ENCODE results near the gene DOCK3. TPM values are rescaled to one million over a fixed set of nuclear protein-coding genes. Genes with fewer than 3 reads are reported as not detected.

The DOCK3 gene
- polyA plus RNA-seq, 4 donors = 1.1 to 1.6 (median 1.4) TPM

- no peak for DNase-seq (ENCODE audit: low read depth in 4 of 4, low spot score in 3 of 4)
Measured at GRCh38 chr3:51391566-51392354, 717.0 kb downstream of the DOCK3 start.

GRCh38 chr3:51392355-51393133 lies 717.8 kb downstream of the DOCK3 start:
- DNase-seq (ENCODE audit: low read depth in 4 of 4, low spot score in 3 of 4) = no peak

- DNase-seq (ENCODE audit: low read depth in 4 of 4, low spot score in 3 of 4) = no peak
Measured at GRCh38 chr3:51393134-51393495, 718.4 kb downstream of the DOCK3 start.

- no peak for DNase-seq (ENCODE audit: low read depth in 4 of 4, low spot score in 3 of 4)
Measured at GRCh38 chr3:51393564-51393963, 718.8 kb downstream of the DOCK3 start.

- no peak for DNase-seq (ENCODE audit: low read depth in 4 of 4, low spot score in 3 of 4)
Measured at GRCh38 chr3:51394541-51394940, 719.8 kb downstream of the DOCK3 start.

- no peak for DNase-seq (ENCODE audit: low read depth in 4 of 4, low spot score in 3 of 4)
Measured at GRCh38 chr3:51395493-51396213, 720.9 kb downstream of the DOCK3 start.

GRCh38 chr3:51396401-51396800 lies 721.7 kb downstream of the DOCK3 start:
- DNase-seq (ENCODE audit: low read depth in 4 of 4, low spot score in 3 of 4) = no peak

GRCh38 chr3:51397392-51397791 lies 722.7 kb downstream of the DOCK3 start:
- DNase-seq (ENCODE audit: low read depth in 4 of 4, low spot score in 3 of 4) = no peak

GRCh38 chr3:51398595-51399310 lies 724.0 kb downstream of the DOCK3 start:
- no peak for DNase-seq (ENCODE audit: low read depth in 4 of 4, low spot score in 3 of 4)

GRCh38 chr3:51400166-51400565 lies 725.4 kb downstream of the DOCK3 start:
- DNase-seq (ENCODE audit: low read depth in 4 of 4, low spot score in 3 of 4) = no peak

GRCh38 chr3:51401735-51402134 lies 727.0 kb downstream of the DOCK3 start:
- no peak for DNase-seq (ENCODE audit: low read depth in 4 of 4, low spot score in 3 of 4)

GRCh38 chr3:51403675-51404074 lies 728.9 kb downstream of the DOCK3 start:
- DNase-seq (ENCODE audit: low read depth in 4 of 4, low spot score in 3 of 4) = no peak

GRCh38 chr3:51408021-51408420 lies 733.3 kb downstream of the DOCK3 start:
- no peak for DNase-seq (ENCODE audit: low read depth in 4 of 4, low spot score in 3 of 4)

GRCh38 chr3:51408813-51409212 lies 734.1 kb downstream of the DOCK3 start:
- no peak for DNase-seq (ENCODE audit: low read depth in 4 of 4, low spot score in 3 of 4)

- DNase-seq (ENCODE audit: low read depth in 4 of 4, low spot score in 3 of 4) = no peak
Measured at GRCh38 chr3:51422211-51422610, 747.5 kb downstream of the DOCK3 start.

GRCh38 chr3:51426921-51427320 lies 752.2 kb downstream of the DOCK3 start:
- DNase-seq (ENCODE audit: low read depth in 4 of 4, low spot score in 3 of 4) = no peak

GRCh38 chr3:51429138-51429537 lies 754.4 kb downstream of the DOCK3 start:
- DNase-seq (ENCODE audit: low read depth in 4 of 4, low spot score in 3 of 4) = no peak
